HG02973 (cell line): Measurements from ENCODE around the gene FAM131A.

ENCODE experiments used
- ATAC-seq: cut with Tn5 transposase; IDR thresholded peaks from one replicate; pipeline ENCODE4 v1.9.1; 2021; ENCODE audit warnings: moderate library complexity; ENCODE audit not compliant: unreplicated experiment

The FAM131A gene

GRCh38 chr3:184373422-184373821 is 36.0 kb downstream of the FAM131A start:
- no peak for ATAC-seq

GRCh38 chr3:184375747-184376461 is 38.5 kb downstream of the FAM131A start:
- ATAC-seq, result no peak

DNA sequence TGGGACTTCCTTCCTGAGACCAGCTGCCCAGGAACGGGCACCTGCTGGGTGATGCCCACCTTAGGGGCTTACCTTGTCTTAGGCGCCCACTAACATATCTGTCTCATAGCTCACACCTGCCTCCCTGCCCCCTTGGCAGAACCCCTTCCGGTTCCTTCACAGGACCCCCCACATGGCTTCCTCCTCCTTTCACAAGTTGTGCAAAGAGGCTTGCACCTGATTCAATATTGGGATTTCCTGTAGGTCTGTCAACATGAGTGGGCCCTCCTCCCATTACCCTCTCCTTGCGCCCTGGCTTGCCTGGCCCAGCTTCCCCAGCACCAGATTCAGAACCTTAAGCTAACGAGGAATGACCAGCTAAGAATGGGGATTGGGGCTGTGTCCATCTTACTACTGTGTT is 40.0 kb downstream of the FAM131A start:
- ATAC-seq, result no peak

DNA sequence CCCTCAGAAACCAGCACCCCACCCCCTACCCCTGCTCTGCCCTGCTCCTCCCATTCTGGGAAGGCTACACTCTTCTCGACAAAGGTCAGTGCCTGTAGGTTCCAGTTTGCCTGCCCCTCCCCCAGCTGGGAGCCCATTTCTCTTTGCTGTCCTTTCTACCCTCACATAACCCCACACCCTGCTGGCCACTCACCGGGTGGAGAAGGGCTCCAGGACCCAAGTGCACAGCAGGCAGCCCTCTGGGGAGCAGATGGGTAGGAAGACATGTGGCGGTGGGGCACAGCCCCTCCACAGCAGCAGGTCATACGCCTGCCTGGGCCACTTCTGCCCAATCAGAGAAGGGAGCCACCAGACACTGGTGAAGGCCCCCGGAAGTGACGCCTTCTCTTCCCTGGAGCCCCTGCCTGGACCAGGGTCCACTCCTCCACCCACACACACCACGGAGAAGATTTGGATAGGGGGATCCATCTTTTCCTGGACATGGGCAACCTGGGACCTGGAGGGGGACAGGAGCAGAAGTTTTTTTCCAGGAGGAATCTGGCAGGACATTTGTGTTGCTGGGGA is 40.6 kb downstream of the FAM131A start, which contains the start of gene THPO:
THPO (minus strand) TSS at position 326 of the 564 bp plus-strand sequence. CDS start 1,948 bp downstream, outside the sequence.
- ATAC-seq, result no peak

GRCh38 chr3:184378651-184379357 is 41.4 kb downstream of the FAM131A start:
- no peak for ATAC-seq

- ATAC-seq, result no peak
Observed at GRCh38 chr3:184379358-184380184, 42.2 kb downstream of the FAM131A start, which contains the start of gene CHRD. Gene CHRD (plus strand): TSS chr3:184380054. CDS start chr3:184380319, 265 bp downstream.

- no peak for ATAC-seq
Observed at GRCh38 chr3:184380185-184380626, 42.8 kb downstream of the FAM131A start.

DNA sequence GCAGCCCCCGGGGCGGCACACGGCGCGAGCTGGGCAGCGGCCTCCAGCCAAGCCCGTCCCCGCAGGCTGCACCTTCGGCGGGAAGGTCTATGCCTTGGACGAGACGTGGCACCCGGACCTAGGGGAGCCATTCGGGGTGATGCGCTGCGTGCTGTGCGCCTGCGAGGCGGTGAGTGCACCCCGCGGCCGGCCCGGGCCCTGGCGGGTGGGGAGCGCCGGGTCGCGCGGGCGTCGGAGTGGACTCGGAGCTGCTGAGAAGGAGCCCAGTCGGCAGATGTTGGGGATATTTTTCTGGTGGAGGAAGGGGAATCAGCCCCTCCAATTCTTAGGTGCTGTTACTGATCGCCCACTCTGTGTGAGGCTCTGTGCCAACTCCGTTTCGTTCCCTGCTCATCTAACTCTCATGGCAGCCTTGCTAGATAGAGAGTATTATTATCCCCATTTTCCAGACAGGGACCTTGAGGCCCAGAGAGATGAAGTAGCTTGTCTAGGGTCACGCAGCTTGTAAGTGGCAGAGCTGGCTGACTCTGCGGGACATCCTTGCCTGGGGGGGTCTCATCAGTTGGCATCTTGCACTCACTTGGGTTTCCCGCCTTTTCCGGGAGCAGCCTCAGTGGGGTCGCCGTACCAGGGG is 43.3 kb downstream of the FAM131A start:
- ATAC-seq, result no peak

DNA sequence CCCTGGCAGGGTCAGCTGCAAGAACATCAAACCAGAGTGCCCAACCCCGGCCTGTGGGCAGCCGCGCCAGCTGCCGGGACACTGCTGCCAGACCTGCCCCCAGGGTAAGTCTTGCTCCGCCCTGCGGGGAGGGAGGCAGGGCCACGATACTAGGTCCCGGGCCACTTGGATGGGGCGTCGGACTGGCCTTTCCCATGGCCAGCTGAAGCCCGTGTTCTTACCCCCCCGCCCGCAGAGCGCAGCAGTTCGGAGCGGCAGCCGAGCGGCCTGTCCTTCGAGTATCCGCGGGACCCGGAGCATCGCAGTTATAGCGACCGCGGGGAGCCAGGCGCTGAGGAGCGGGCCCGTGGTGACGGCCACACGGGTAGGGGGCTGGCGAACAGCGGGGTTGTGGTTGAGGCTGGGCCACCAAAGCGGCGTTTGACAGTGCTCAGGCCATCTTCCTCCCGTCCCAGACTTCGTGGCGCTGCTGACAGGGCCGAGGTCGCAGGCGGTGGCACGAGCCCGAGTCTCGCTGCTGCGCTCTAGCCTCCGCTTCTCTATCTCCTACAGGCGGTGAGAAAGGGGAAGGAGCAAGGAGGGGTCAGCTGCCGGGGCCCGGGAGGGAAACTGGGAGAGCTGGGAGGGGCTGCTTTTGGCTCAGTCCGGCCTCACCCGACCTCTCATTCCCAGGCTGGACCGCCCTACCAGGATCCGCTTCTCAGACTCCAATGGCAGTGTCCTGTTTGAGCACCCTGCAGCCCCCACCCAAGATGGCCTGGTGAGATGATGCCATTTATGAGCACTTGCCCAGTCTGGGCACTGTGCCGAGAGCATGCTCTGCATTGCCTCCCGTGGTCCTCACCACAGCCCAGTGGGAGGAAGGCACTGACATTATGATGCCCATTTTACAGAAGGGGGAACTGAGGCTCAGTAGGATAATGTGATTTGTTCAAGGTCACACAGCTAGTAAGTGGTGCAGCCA is 44.1 kb downstream of the FAM131A start:
- ATAC-seq, result no peak

DNA sequence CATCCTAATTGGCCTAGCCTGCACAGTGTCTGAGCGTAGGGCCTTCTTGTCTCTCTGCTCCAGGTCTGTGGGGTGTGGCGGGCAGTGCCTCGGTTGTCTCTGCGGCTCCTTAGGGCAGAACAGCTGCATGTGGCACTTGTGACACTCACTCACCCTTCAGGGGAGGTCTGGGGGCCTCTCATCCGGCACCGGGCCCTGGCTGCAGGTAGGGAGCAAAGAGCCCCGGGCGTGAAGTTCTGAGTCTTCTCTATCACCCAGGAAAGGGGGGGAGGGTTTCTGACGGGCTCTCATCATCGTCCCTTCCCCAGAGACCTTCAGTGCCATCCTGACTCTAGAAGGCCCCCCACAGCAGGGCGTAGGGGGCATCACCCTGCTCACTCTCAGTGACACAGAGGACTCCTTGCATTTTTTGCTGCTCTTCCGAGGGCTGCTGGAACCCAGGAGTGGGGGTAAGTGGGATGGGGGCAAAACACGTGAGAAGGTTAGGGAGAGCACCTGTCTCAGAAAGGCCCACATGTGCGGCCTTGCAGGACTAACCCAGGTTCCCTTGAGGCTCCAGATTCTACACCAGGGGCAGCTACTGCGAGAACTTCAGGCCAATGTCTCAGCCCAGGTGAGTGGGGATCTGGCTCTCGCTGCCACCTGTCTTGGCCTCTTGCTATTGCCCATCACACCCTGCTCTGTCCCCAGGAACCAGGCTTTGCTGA is 45.1 kb downstream of the FAM131A start:
- ATAC-seq, result no peak

DNA sequence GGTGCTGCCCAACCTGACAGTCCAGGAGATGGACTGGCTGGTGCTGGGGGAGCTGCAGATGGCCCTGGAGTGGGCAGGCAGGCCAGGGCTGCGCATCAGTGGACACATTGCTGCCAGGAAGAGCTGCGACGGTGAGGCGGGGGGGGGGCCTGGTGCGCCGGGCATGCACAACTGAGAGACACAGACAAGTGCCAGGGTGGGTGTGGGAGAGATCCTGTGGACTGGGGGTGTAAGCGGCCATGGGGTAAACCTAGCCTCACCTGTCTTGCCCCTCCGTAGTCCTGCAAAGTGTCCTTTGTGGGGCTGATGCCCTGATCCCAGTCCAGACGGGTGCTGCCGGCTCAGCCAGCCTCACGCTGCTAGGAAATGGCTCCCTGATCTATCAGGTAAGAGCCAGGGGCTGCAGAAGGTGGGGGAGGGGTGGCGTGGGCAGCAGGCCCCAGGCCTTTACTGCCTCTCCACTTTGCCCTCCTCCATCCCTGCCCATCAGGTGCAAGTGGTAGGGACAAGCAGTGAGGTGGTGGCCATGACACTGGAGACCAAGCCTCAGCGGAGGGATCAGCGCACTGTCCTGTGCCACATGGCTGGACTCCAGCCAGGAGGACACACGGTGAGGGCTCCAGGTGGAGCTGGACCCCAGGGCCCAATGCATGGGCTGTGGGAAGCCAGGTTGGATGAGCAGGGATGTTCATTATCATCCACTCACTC is 45.8 kb downstream of the FAM131A start:
- ATAC-seq, result no peak

DNA sequence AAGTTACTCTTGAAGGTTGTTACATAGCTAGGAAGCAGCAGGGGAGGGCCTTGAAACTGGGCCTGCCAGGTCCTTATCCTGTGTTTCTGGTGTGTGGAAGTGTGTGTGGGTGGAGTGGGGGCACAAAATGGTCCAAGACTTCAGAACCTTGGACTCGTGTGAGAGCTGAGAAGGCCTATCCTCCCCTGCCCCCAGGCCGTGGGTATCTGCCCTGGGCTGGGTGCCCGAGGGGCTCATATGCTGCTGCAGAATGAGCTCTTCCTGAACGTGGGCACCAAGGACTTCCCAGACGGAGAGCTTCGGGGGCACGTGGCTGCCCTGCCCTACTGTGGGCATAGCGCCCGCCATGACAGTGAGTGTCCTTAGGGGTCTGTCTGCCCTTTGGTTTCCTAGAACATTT is 46.9 kb downstream of the FAM131A start:
- ATAC-seq, result no peak

DNA sequence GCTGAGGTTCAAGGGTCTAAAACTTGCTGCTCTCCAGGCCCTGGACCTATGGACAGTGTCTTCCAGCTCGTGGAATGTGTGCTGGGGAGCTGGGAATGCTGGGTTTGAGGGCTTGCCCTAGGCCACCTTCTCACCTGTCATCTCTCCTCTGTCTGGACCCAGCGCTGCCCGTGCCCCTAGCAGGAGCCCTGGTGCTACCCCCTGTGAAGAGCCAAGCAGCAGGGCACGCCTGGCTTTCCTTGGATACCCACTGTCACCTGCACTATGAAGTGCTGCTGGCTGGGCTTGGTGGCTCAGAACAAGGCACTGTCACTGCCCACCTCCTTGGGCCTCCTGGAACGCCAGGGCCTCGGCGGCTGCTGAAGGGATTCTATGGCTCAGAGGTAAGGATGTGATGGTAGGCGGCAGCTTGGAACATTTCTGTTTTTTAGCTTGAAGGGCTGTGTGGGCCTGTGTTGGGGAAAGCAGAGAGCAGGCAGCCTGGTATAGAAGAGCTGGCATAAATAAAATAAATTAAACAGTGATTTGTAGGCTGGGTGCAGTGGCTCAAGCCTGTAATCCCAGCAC is 47.5 kb downstream of the FAM131A start:
- ATAC-seq, result no peak

DNA sequence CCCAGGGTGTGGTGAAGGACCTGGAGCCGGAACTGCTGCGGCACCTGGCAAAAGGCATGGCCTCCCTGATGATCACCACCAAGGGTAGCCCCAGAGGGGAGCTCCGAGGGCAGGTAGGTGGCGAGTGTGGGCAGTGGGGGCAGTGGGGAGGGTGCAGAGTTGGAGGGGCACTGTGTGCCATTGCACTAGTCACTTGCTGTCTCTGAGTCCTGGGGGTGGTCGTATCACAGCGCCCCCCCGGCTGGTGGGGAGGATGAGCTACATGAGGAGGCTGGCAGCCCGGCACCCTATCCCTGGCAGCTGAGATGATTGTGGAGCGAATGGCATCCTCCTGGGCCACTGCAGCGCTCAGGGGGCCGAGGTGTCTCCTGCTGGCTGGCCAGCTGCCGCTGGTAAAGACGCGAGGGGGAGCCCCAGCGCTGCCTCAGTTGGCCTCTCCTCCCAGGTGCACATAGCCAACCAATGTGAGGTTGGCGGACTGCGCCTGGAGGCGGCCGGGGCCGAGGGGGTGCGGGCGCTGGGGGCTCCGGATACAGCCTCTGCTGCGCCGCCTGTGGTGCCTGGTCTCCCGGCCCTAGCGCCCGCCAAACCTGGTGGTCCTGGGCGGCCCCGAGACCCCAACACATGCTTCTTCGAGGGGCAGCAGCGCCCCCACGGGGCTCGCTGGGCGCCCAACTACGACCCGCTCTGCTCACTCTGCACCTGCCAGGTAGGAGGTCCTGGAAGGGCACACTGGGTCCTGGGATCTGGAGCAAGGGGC is 48.8 kb downstream of the FAM131A start:
- no peak for ATAC-seq

DNA sequence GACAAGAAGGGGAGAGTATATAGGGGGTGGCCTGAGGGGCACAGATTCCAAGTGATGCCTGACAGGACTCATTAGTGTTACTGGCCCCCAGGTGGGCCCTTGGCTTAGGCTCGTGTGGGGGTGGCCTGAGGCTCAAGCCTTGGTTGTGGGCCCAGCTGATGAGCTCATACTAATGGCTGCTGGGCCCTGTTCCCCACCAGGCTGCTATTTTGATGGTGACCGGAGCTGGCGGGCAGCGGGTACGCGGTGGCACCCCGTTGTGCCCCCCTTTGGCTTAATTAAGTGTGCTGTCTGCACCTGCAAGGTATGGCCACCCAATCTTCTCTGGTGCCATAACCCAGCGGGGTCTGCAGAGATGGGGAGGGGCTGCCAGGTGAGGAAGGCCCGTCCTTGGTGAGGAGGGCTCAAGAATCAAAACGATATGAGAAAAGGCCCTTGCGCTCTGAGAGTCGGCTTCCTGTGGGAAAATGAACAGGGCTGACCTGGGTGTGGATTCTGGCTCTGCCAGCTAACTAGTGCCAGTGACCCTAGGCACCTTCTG is 49.8 kb downstream of the FAM131A start:
- no peak for ATAC-seq

- ATAC-seq, result no peak
Observed at GRCh38 chr3:184388164-184388935, 51.0 kb downstream of the FAM131A start.
